K562 (cell line): ENCODE results near the gene FAM151A. TPM values are rescaled to one million over a fixed set of nuclear protein-coding genes. Genes with fewer than 3 reads are reported as not detected.

Experiments used
- ATAC-seq: fragments of 200-7000 bp; cut with Tn5 transposase; 3 replicates; pipeline ENCODE4 v1.9.1; 2020; ENCODE audit warnings: moderate library complexity
- BruUV-seq: library from RNA; stranded (reverse); fragments of 400-500 nt; replicated peaks from 2 replicates; lab custom pipeline; 2021; lab: Mats Ljungman, UMichigan
- CTCF ChIA-PET: fragments of 300-600 bp; formaldehyde crosslinking; extraction: SDS; loops from one replicate; lab custom pipeline; 2021; ENCODE audit warnings: low intra/inter-chr PET ratio; lab: Yijun Ruan, JAX
- POLR2A ChIA-PET: fragments of 300-600, 350-650 bp; sonication (Branson Sonifier 250); formaldehyde crosslinking; extraction: SDS; loops from one replicate; lab custom pipeline; 2021; ENCODE audit warnings: antibody characterized with exemption, inconsistent platforms; lab: Yijun Ruan, JAX
- DNase-seq, 4 experiments: peaks; one replicate each; pipeline versions ENCODE4 v3.0.0 to v3.0.0-alpha.2; 2011 to 2018; ENCODE audit warnings: low spot score in 3 of 4, mixed read lengths in 3 of 4; ENCODE audit errors: extremely low read depth in 1 of 4
- FAIRE-seq: peaks from 2 replicates; lab custom pipeline; 2011; peaks lifted over from hg19 to GRCh38; lab: Jason Lieb, UNC
- H2AFZ ChIP-seq: 2 replicates; pipeline ENCODE4 v1.6.0; 2011; ENCODE audit warnings: low read depth, low read length, control low read depth, inconsistent platforms
- H3K27ac ChIP-seq: fragments of 200-600 bp; 3 replicates; pipeline ENCODE4 v1.8.0; 2011; ENCODE audit warnings: low read depth, mild to moderate bottlenecking, control low read depth, inconsistent platforms, low read length, moderate library complexity, mixed read lengths; ENCODE audit errors: extremely low read depth
- H3K27me3 ChIP-seq, 2 experiments: fragments of 300-600 bp in 1 of 2; 2 replicates in 1 of 2; 3 replicates in 1 of 2; pipeline versions ENCODE4 v1.6.0 to v1.8.0; 2011; ENCODE audit warnings: inconsistent platforms in 2 of 2, low read length in 2 of 2, mild to moderate bottlenecking in 1 of 2, mixed read lengths in 1 of 2, moderate library complexity in 1 of 2; ENCODE audit not compliant: control insufficient read depth in 2 of 2, insufficient read depth in 2 of 2
- H3K36me3 ChIP-seq: fragments of 300-600 bp; 3 replicates; pipeline ENCODE4 v1.8.0; 2011; ENCODE audit warnings: mild to moderate bottlenecking, low read length, inconsistent platforms; ENCODE audit not compliant: control insufficient read depth, insufficient read depth
- H3K4me1 ChIP-seq, 2 experiments: fragments of 200-600 bp in 1 of 2; replicated peaks in 1 of 2; 2 replicates in 1 of 2; 3 replicates in 1 of 2; pipeline versions ENCODE4 v1.5.1 to v1.8.0; 2011; ENCODE audit warnings: inconsistent platforms in 2 of 2, low read length in 2 of 2, mild to moderate bottlenecking in 1 of 2, mixed read lengths in 1 of 2, moderate library complexity in 1 of 2; ENCODE audit not compliant: control insufficient read depth in 2 of 2, insufficient read depth in 2 of 2
- H3K4me2 ChIP-seq: 2 replicates; pipeline ENCODE4 v1.6.1; 2011; ENCODE audit warnings: low read length, control low read depth, inconsistent platforms, mixed read lengths; ENCODE audit not compliant: insufficient read depth
- H3K4me3 ChIP-seq: fragments of 200-600 bp; sonication (generic), shearing (Covaris generic); 2 replicates; pipeline ENCODE4 v1.5.1; 2016; ENCODE audit warnings: control low read depth, inconsistent platforms
- H3K79me2 ChIP-seq: fragments of 200-600 bp; 3 replicates; pipeline ENCODE4 v1.8.0; 2011; ENCODE audit warnings: low read length, inconsistent platforms; ENCODE audit not compliant: control insufficient read depth, insufficient read depth
- H3K9ac ChIP-seq, 2 experiments: 2 replicates each; pipeline versions ENCODE4 v1.6.0 to v1.6.1; 2011; ENCODE audit warnings: low read depth in 2 of 2, low read length in 2 of 2, control low read depth in 1 of 2, inconsistent platforms in 1 of 2, mild to moderate bottlenecking in 1 of 2, mixed read lengths in 1 of 2; ENCODE audit not compliant: insufficient read depth in 1 of 2
- H3K9me1 ChIP-seq: one replicate; pipeline ENCODE4 v1.6.0; 2011; ENCODE audit warnings: inconsistent platforms, mild to moderate bottlenecking, low read length, moderate library complexity; ENCODE audit not compliant: control insufficient read depth, insufficient read depth
- H3K9me3 ChIP-seq: replicated peaks from 2 replicates; pipeline ENCODE4 v1.5.1; 2011; ENCODE audit warnings: low read depth, low read length, inconsistent platforms; ENCODE audit not compliant: control insufficient read depth, insufficient read depth
- H4K20me1 ChIP-seq: replicated peaks from 2 replicates; pipeline ENCODE4 v1.6.1; 2011; ENCODE audit warnings: low read length, inconsistent platforms, mixed read lengths; ENCODE audit not compliant: control insufficient read depth, insufficient read depth
- ADNP ChIP-seq: fragments of 200-800 bp; sonication (Bioruptor generic); IDR thresholded peaks from 2 replicates; pipeline ENCODE4 v1.6.1; 2016; ENCODE audit warnings: missing genetic modification characterization, missing compliant biosample characterization
- ATF7 ChIP-seq: fragments of 450-650 bp; IDR thresholded peaks from 2 replicates; pipeline ENCODE4 v1.7.1; 2014; ENCODE audit warnings: mild to moderate bottlenecking, moderate library complexity
- CBFA2T2 ChIP-seq: fragments of 450-650 bp; conservative IDR thresholded peaks from 2 replicates; pipeline ENCODE4 v1.6.1; 2017; ENCODE audit warnings: mild to moderate bottlenecking
- CC2D1A ChIP-seq: fragments of 450-650 bp; IDR thresholded peaks from 2 replicates; pipeline ENCODE4 v1.6.1; 2017; ENCODE audit warnings: mild to moderate bottlenecking
- CHD1 ChIP-seq: fragments of 200-600 bp; sonication (generic); IDR thresholded peaks from one replicate; pipeline ENCODE4 v1.6.1; 2012; ENCODE audit warnings: mild to moderate bottlenecking, moderate library complexity, low read length, inconsistent platforms
- ESRRB ChIP-seq: fragments of 250-450 bp; sonication (Bioruptor Pico); IDR thresholded peaks from 2 replicates; pipeline ENCODE4 v1.5.0; 2020; ENCODE audit warnings: mild to moderate bottlenecking, moderate library complexity, borderline replicate concordance
- FOXK1 ChIP-seq: sonication (generic); formaldehyde crosslinking; IDR thresholded peaks from 2 replicates; pipeline ENCODE4 v1.8.0; 2022; ENCODE audit warnings: missing genetic modification reagents, mild to moderate bottlenecking, borderline replicate concordance
- POLR3A ChIP-seq: IDR thresholded peaks from 2 replicates; pipeline ENCODE4 v1.6.1; 2011; ENCODE audit warnings: borderline replicate concordance, mild to moderate bottlenecking, moderate library complexity; ENCODE audit not compliant: insufficient read length, insufficient read depth; ENCODE audit errors: extremely low read depth
- PURB ChIP-seq: sonication (generic); formaldehyde crosslinking; IDR thresholded peaks from 2 replicates; pipeline ENCODE4 v1.9.0; 2021; ENCODE audit warnings: low read depth, mild to moderate bottlenecking, missing genetic modification reagents
- SETDB1 ChIP-seq: IDR thresholded peaks from one replicate; pipeline ENCODE4 v1.6.1; 2012; ENCODE audit warnings: low read length, control low read depth, inconsistent platforms
- TCF7 ChIP-seq: sonication (generic); IDR thresholded peaks from 2 replicates; pipeline ENCODE4 v1.6.1; 2016; ENCODE audit warnings: antibody characterized with exemption, borderline replicate concordance
- TCFL5 ChIP-seq: fragments of 250-450 bp; sonication (Bioruptor Pico); conservative IDR thresholded peaks from 2 replicates; pipeline ENCODE4 v1.6.1; 2021; ENCODE audit warnings: mild to moderate bottlenecking, moderate library complexity, matching md5 sums
- TEAD2 ChIP-seq: fragments of 450-650 bp; IDR thresholded peaks from 2 replicates; pipeline ENCODE4 v1.6.1; 2016; ENCODE audit warnings: missing genetic modification characterization, control low read depth, missing compliant biosample characterization
- WGBS: fragments of 100-300 bp; shearing (Covaris generic); methylation state at CpG from one replicate; pipeline ENCODE4 v1.1.6; 2016; ENCODE audit warnings: low coverage, mixed read lengths; ENCODE audit not compliant: insufficient coverage; ENCODE audit errors: missing lambda C conversion rate; 5-methylcytosine and 5-hydroxymethylcytosine counted together
- in situ Hi-C: fragments of 300-500 bp; cut with MboI; formaldehyde crosslinking; loops from 4 replicates; pipeline ENCODE4 v1.15.0; 2018; ENCODE audit warnings: inconsistent platforms, mixed read lengths
- intact Hi-C: fragments of 100-400 bp; cut with micrococcal nuclease; formaldehyde crosslinking; loops from 2 replicates; pipeline ENCODE4 v1.14.2; 2022
- polyA plus RNA-seq, 8 experiments: library from polyadenylated mRNA; depleted of rRNA in 4 of 8; stranded (reverse) in 5 of 8; unstranded in 3 of 8; fragments of >200 nt; fragmentation: Nextera tagmentation in 2 of 8; fragmentation: Illumina TruSeq in 1 of 8; extraction: Ambion mirVana in 2 of 8; extraction: Trizol in 1 of 8; gene quantifications; 2 replicates each; pipeline versions ENCODE4 v1.2.1 to v1.2.3, GENCODE V29; 2011 to 2014; ENCODE audit warnings: inconsistent platforms in 1 of 8, missing spikeins in 1 of 8
- total RNA-seq, 7 experiments: library from RNA; depleted of rRNA in 6 of 7; stranded (reverse); fragments of >200 nt in 6 of 7; fragmentation: Illumina TruSeq in 2 of 7; extraction: Trizol in 2 of 7; gene quantifications; 2 replicates each; pipeline versions ENCODE4 v1.2.1 to v1.2.3, GENCODE V29; 2011 to 2021; ENCODE audit warnings: low replicate concordance in 1 of 7
- TF ChIP-seq, protein P1 (sequence below): IDR thresholded peaks from 2 replicates; pipeline ENCODE4 v1.6.1; 2012; ENCODE audit warnings: low read depth, low read length, improper control_type of control experiment, borderline replicate concordance
- TF ChIP-seq, protein P2 (sequence below): fragments of 250-450 bp; sonication (Bioruptor Pico); IDR thresholded peaks from 2 replicates; pipeline ENCODE4 v1.4.0; 2020; ENCODE audit warnings: mild to moderate bottlenecking
- TF ChIP-seq, protein P3 (sequence below): fragments of 450-650 bp; IDR thresholded peaks from 2 replicates; pipeline ENCODE4 v1.6.1; 2017; ENCODE audit warnings: antibody characterized with exemption, mild to moderate bottlenecking

Gene FAM151A
- total and polyA plus RNA-seq, 9 of the 15 experiments (the other 6 are each of a cell fraction or from before 2014, with no cell fraction given) = not detected

DNA sequence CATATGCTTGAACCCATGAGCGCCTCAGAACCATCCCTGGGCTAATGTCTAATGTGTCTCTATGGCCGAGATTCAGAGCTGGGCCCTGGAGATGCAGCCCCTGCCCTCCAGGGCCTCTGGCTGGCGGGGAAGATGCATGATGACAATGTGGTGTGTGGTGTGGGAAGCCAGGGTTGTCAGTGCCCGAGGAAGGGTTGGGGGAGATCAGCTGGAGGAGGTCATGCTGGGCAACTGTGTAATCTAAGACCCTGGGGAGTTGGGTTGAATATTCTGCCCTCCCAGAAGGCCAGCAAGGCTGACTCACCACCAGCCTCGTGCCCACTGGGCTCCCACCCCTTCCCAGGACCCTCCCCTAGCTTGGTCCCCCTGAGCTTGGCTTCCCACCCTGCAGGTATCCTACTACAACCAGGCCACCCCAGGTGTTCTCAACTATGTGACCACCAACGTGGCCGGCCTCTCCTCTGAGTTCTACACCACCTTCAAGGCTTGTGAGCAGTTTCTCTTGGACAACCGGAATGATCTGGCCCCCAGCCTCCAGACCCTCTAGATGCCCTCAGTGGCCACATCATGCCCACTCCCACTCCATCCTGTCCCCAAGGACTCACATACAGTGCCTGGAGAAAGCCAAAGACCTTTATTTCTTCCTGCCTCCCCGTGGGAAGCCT, 14.6 kb downstream of the FAM151A start:
- FAIRE-seq (no peak), DNase-seq (no peak), ATAC-seq (no peak)
- Histone ChIP-seq H3K9ac (no peak overlapping the region), H3K79me2 (no peaks in the 10 kb centered on the region), H2AFZ (no peak overlapping the region), H3K27me3 (peaks cover 41 to 90% of the 10 kb centered on the region in 2 experiments), H3K4me3 (no peak overlapping the region), H3K27ac (no peak overlapping the region), H3K9me3 (no peaks in the 10 kb centered on the region), H4K20me1 (peaks cover 3% of the 10 kb centered on the region; the same call in 1 of the 2 replicates), H3K36me3 (no peaks in the 10 kb centered on the region), H3K4me1 (peaks cover 0 to 16% of the 10 kb centered on the region in 2 experiments; a peak in 2 of 5 replicates), H3K9me1 (no peaks in the 10 kb centered on the region), H3K4me2 (no peak overlapping the region)
- no TSS peak for BruUV-seq
- POLR2A ChIA-PET = no interaction called here
- intact Hi-C loops (no loop called here), in situ Hi-C loops (no loop called here)
- CTCF ChIA-PET = no interaction called here
- WGBS = 2% methylated on average over 9 of the region's 9 CpGs
- TF ChIP-seq POLR3A = no peak
- TF ChIP-seq FOXK1 (CRISPR knock-in tag) = no peak
- no peak for TF ChIP-seq ATF7
- no peak for TF ChIP-seq ADNP
- TF ChIP-seq CBFA2T2 = no peak
- TF ChIP-seq, protein P1, sequence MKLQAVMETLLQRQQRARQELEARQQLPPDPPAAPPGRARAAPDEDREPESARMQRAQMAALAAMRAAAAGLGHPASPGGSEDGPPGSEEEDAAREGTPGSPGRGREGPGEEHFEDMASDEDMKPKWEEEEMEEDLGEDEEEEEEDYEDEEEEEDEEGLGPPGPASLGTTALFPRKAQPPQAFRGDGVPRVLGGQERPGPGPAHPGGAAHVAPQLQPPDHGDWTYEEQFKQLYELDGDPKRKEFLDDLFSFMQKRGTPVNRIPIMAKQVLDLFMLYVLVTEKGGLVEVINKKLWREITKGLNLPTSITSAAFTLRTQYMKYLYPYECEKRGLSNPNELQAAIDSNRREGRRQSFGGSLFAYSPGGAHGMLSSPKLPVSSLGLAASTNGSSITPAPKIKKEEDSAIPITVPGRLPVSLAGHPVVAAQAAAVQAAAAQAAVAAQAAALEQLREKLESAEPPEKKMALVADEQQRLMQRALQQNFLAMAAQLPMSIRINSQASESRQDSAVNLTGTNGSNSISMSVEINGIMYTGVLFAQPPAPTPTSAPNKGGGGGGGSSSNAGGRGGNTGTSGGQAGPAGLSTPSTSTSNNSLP = no peak
- TF ChIP-seq TCFL5 (CRISPR knock-in tag) = no peak
- TF ChIP-seq, protein P2, sequence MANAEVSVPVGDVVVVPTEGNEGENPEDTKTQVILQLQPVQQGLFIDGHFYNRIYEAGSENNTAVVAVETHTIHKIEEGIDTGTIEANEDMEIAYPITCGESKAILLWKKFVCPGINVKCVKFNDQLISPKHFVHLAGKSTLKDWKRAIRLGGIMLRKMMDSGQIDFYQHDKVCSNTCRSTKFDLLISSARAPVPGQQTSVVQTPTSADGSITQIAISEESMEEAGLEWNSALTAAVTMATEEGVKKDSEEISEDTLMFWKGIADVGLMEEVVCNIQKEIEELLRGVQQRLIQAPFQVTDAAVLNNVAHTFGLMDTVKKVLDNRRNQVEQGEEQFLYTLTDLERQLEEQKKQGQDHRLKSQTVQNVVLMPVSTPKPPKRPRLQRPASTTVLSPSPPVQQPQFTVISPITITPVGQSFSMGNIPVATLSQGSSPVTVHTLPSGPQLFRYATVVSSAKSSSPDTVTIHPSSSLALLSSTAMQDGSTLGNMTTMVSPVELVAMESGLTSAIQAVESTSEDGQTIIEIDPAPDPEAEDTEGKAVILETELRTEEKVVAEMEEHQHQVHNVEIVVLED (CRISPR knock-in tag) = no peak
- TF ChIP-seq ESRRB (CRISPR knock-in tag) = no peak
- TF ChIP-seq, protein P3, sequence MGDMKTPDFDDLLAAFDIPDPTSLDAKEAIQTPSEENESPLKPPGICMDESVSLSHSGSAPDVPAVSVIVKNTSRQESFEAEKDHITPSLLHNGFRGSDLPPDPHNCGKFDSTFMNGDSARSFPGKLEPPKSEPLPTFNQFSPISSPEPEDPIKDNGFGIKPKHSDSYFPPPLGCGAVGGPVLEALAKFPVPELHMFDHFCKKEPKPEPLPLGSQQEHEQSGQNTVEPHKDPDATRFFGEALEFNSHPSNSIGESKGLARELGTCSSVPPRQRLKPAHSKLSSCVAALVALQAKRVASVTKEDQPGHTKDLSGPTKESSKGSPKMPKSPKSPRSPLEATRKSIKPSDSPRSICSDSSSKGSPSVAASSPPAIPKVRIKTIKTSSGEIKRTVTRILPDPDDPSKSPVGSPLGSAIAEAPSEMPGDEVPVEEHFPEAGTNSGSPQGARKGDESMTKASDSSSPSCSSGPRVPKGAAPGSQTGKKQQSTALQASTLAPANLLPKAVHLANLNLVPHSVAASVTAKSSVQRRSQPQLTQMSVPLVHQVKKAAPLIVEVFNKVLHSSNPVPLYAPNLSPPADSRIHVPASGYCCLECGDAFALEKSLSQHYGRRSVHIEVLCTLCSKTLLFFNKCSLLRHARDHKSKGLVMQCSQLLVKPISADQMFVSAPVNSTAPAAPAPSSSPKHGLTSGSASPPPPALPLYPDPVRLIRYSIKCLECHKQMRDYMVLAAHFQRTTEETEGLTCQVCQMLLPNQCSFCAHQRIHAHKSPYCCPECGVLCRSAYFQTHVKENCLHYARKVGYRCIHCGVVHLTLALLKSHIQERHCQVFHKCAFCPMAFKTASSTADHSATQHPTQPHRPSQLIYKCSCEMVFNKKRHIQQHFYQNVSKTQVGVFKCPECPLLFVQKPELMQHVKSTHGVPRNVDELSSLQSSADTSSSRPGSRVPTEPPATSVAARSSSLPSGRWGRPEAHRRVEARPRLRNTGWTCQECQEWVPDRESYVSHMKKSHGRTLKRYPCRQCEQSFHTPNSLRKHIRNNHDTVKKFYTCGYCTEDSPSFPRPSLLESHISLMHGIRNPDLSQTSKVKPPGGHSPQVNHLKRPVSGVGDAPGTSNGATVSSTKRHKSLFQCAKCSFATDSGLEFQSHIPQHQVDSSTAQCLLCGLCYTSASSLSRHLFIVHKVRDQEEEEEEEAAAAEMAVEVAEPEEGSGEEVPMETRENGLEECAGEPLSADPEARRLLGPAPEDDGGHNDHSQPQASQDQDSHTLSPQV = no peak
- no peak for TF ChIP-seq CHD1
- no peak for TF ChIP-seq PURB (CRISPR knock-in tag)
- TF ChIP-seq TEAD2 (tag) = no peak
- no peak for TF ChIP-seq TCF7
- TF ChIP-seq SETDB1 = no peak
- no peak for TF ChIP-seq CC2D1A
